ENCODE data around the gene LRMDA. TPM values are rescaled to one million over a fixed set of nuclear protein-coding genes. Genes with fewer than 3 reads are reported as not detected.

Gene LRMDA
- total and polyA plus RNA-seq, 7 donors = 1.0 to 5.7 (median 2.5) TPM

DNA sequence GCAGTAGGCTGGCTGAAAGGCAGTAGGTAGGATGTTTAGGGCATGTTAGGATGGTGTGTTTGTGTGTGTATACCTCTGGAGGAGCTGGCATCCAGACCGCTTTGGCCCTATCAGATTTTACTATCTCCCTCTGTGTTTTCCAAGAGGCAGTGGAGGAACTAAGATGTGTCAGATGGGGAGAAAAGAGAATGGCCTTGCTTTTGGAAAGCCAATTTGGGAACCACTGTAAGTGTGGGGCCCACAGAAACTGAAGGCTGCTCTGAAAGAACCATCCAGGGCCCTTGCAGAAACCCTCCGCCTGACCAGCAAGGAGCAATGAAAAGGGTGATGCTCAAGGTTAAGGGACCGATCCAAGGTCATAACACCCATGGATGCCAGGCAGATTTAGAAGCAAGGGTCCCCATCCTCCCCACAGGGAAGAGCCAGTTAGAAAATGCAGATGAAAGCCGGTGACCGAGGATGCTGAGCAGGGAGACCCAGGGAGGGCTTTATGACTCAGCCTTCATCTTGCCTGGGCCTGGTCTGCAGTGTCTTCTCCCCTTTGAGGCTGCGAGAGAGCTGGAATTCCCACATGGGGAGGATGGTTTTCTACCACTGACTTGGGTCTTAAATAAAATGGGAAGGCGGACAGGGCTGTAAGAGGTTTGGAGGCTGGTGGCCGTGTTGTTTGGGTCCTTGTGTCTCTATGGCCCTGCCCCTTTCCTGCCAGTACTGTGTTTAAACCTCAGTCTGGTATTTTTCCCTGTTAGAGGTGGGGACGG lies 275.8 kb downstream of the LRMDA start:
- Histone ChIP-seq H3K4me1 (no peaks in the 10 kb centered on the region), H3K27me3 (ENCODE audit: insufficient read depth in 3 of 3, low read length in 2 of 3) (peaks cover 0 to 10% (median 0%) of the 10 kb centered on the region in 3 donors), H3K27ac (no peak overlapping the region), H3K4me3 (no peak overlapping the region), H3K9me3 (no peaks in the 10 kb centered on the region), H3K36me3 (ENCODE audit: insufficient read depth in 1 of 2, low read depth in 1 of 2) (no peaks in the 10 kb centered on the region)
- intact Hi-C loops (cut with DNase I) = no loop called here
- DNase-seq (no peak), ATAC-seq (no peak)
- TF ChIP-seq, protein P1, sequence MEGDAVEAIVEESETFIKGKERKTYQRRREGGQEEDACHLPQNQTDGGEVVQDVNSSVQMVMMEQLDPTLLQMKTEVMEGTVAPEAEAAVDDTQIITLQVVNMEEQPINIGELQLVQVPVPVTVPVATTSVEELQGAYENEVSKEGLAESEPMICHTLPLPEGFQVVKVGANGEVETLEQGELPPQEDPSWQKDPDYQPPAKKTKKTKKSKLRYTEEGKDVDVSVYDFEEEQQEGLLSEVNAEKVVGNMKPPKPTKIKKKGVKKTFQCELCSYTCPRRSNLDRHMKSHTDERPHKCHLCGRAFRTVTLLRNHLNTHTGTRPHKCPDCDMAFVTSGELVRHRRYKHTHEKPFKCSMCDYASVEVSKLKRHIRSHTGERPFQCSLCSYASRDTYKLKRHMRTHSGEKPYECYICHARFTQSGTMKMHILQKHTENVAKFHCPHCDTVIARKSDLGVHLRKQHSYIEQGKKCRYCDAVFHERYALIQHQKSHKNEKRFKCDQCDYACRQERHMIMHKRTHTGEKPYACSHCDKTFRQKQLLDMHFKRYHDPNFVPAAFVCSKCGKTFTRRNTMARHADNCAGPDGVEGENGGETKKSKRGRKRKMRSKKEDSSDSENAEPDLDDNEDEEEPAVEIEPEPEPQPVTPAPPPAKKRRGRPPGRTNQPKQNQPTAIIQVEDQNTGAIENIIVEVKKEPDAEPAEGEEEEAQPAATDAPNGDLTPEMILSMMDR (IDR thresholded peaks at IDR 0.05) = no peak
- 83 to 90% (median 89%) methylated on average over 9 of the region's 9 CpGs for WGBS, 3 donors

DNA sequence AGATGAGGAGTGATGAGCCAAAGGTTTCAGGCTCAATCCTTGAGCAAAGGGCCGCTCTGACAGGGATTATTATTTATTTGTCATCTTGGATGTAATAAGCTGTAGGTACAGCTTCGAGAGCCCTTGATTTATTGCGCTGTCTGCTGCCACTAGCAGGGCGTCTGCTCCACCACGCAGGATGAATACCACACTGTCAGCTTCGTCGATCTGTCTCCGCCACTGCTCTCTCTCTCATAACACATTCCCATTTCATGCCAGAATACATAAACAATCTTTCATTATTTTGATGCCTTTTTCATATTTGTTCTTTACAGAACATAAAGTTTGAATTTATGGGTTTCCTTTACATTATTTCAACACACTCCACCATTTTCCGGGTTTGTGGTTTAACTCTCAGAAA lies 276.6 kb downstream of the LRMDA start:
- no peak for ATAC-seq
- Histone ChIP-seq H3K27ac (no peak overlapping the region), H3K36me3 (ENCODE audit: insufficient read depth in 1 of 2, low read depth in 1 of 2) (no peaks in the 10 kb centered on the region), H3K9me3 (no peaks in the 10 kb centered on the region), H3K27me3 (ENCODE audit: insufficient read depth in 3 of 3, low read length in 2 of 3) (peaks cover 0 to 10% (median 0%) of the 10 kb centered on the region in 3 donors), H3K4me1 (no peaks in the 10 kb centered on the region), H3K4me3 (no peak overlapping the region)
- WGBS, 3 donors = 73 to 79% (median 77%) methylated on average over 9 of the region's 9 CpGs
- TF ChIP-seq, protein P1 (IDR thresholded peaks at IDR 0.05) = no peak
- DNase-seq = no peak
- intact Hi-C loops (cut with DNase I) = no loop called here

DNA sequence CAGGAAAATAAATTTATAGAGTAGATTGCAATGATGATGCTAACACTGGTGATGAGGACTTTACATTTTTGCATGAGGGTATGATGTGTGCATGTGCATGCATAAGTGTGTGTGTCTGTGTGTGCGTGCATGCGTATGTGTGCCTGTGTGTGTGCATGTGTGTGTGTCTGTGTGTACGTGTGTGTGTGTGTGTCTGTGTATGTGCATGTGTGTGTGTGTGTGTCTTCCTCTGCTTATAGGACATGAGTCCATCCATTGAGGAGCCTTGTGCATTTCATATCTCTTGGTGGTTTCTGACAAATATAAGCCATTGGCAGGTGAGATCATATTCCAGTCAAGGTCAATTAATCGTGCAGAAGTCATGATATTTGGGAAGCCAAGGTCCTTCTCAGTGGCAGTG lies 277.8 kb downstream of the LRMDA start:
- WGBS, 3 donors = 73 to 84% (median 77%) methylated on average over 4 of the region's 4 CpGs
- H3K27ac ChIP-seq = no peak overlapping the region
- H3K9me3 ChIP-seq = no peaks in the 10 kb centered on the region
- TF ChIP-seq, protein P1 (IDR thresholded peaks at IDR 0.05) = no peak
- no peaks in the 10 kb centered on the region for H3K36me3 ChIP-seq (ENCODE audit: insufficient read depth in 1 of 2, low read depth in 1 of 2)
- no peaks in the 10 kb centered on the region for H3K4me1 ChIP-seq
- ATAC-seq (no peak), DNase-seq (no peak)
- peaks cover 0 to 16% (median 0%) of the 10 kb centered on the region in 3 donors for H3K27me3 ChIP-seq (ENCODE audit: insufficient read depth in 3 of 3, low read length in 2 of 3)
- intact Hi-C loops (cut with DNase I) = no loop called here
- no peak overlapping the region for H3K4me3 ChIP-seq

DNA sequence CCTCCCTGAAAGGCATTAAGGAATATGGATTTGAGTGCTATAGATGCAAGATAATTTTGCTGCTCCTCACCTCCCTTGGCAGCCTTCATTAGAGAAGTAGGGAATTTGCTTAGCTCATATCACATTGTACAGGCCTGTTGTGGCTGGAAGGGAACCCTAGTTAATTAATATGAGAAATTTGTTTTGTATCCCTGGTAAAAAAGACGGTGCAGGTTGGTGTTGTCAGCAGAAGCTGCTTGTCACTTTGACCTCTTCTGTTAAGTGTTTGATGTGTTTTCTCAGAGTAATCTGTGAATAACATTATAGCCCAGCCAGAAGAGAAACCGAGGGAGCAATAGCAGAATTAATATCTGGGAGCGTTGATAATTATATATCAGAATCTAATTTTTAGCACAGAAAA lies 278.4 kb downstream of the LRMDA start:
- H3K4me3 ChIP-seq = no peak overlapping the region
- no peaks in the 10 kb centered on the region for H3K4me1 ChIP-seq
- DNase-seq (no peak), ATAC-seq (no peak)
- H3K27ac ChIP-seq = no peak overlapping the region
- H3K9me3 ChIP-seq = no peaks in the 10 kb centered on the region
- intact Hi-C loops (cut with DNase I) = no loop called here
- peaks cover 0 to 18% (median 0%) of the 10 kb centered on the region in 3 donors for H3K27me3 ChIP-seq (ENCODE audit: insufficient read depth in 3 of 3, low read length in 2 of 3)
- 92 to 95% (median 94%) methylated on average over 3 of the region's 3 CpGs for WGBS, 3 donors
- TF ChIP-seq, protein P1 (IDR thresholded peaks at IDR 0.05) = no peak
- H3K36me3 ChIP-seq (ENCODE audit: insufficient read depth in 1 of 2, low read depth in 1 of 2) = no peaks in the 10 kb centered on the region
